ENCODE measurements around the gene CD55. TPM values are rescaled to one million over a fixed set of nuclear protein-coding genes. Genes with fewer than 3 reads are reported as not detected.
A peak's percentile ranks its signal among the peaks of the same experiment; 100 is the strongest.

CD55 gene
- total and polyA plus RNA-seq, 11 donors, result 28.6 to 149 (median 91.2) TPM

DNA sequence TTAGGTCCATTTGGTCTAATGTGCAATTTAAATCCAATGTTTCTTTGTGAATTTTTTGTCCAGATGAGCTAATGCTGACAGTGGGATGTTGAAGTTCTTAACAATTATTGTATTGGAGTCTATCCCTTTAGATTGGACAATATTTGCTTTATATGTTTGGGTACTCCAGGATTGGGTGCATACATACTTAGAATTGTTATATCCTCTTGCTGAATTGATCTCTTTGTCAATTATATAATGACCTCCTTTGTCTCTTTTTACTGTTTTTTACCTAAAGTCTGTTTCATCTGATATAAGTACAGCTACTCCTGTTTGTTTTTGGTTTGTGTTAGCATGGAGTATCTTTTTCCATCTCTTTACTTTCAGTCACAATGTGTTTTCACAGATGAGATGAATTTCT, 22.2 kb downstream of the CD55 start:
- intact Hi-C loops (cut with DNase I), result loop anchor here in 1 of 10 donors (2.0 kb wide), 1 partner anchor 19 kb away; no protein-coding TSS in a partner anchor
- Histone ChIP-seq H3K36me3 (peaks cover 0 to 70% (median 48%) of the 10 kb centered on the region in 9 donors), H3K27me3 (no peaks in the 10 kb centered on the region), H3K4me3 (no peak overlapping the region), H3K9me3 (peaks cover 0 to 3% (median 0%) of the 10 kb centered on the region in 12 donors), H3K4me1 (peaks cover 0 to 31% (median 10%) of the 10 kb centered on the region in 12 donors), H3K27ac (no peak overlapping the region)
- no peak for ATAC-seq
- DNase-seq, result no peak
- no peak for TF ChIP-seq POLR2A (IDR thresholded peaks at IDR 0.05)
- TF ChIP-seq, protein P1, sequence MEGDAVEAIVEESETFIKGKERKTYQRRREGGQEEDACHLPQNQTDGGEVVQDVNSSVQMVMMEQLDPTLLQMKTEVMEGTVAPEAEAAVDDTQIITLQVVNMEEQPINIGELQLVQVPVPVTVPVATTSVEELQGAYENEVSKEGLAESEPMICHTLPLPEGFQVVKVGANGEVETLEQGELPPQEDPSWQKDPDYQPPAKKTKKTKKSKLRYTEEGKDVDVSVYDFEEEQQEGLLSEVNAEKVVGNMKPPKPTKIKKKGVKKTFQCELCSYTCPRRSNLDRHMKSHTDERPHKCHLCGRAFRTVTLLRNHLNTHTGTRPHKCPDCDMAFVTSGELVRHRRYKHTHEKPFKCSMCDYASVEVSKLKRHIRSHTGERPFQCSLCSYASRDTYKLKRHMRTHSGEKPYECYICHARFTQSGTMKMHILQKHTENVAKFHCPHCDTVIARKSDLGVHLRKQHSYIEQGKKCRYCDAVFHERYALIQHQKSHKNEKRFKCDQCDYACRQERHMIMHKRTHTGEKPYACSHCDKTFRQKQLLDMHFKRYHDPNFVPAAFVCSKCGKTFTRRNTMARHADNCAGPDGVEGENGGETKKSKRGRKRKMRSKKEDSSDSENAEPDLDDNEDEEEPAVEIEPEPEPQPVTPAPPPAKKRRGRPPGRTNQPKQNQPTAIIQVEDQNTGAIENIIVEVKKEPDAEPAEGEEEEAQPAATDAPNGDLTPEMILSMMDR (IDR thresholded peaks at IDR 0.05), result no peak

DNA sequence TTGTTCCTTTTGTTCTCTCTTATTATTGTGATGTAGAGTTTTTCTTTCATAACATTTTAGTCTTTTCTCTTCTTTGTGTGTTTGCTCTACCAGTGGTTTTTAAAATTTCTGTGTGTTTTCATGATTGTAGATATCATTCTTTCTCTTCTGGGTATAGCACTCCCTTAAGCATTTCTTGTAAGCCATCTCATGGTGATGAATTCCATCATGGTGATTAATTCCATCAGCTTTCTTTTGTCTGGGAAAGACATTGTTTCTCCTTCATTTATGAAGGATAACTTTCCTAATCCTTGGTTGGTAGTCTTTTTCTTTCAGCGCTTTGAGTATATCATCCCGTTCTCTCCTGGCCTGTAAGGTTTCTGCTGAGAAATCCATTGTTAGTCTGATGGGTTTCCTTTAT, 22.7 kb downstream of the CD55 start:
- intact Hi-C loops (cut with DNase I), result loop anchor here in 1 of 10 donors (2.0 kb wide), 1 partner anchor 19 kb away; no protein-coding TSS in a partner anchor
- Histone ChIP-seq H3K27ac (no peak overlapping the region), H3K36me3 (peaks cover 0 to 70% (median 42%) of the 10 kb centered on the region in 9 donors), H3K27me3 (no peaks in the 10 kb centered on the region), H3K4me1 (peaks cover 0 to 31% (median 10%) of the 10 kb centered on the region in 12 donors), H3K9me3 (peaks cover 0 to 8% (median 2%) of the 10 kb centered on the region in 12 donors), H3K4me3 (no peak overlapping the region)
- DNase-seq (no peak), ATAC-seq (no peak)
- WGBS, 4 donors, result 97 to 98% (median 97%) methylated on average over 2 of the region's 2 CpGs
- no peak for TF ChIP-seq POLR2A (IDR thresholded peaks at IDR 0.05)
- TF ChIP-seq, protein P1 (IDR thresholded peaks at IDR 0.05), result no peak

DNA sequence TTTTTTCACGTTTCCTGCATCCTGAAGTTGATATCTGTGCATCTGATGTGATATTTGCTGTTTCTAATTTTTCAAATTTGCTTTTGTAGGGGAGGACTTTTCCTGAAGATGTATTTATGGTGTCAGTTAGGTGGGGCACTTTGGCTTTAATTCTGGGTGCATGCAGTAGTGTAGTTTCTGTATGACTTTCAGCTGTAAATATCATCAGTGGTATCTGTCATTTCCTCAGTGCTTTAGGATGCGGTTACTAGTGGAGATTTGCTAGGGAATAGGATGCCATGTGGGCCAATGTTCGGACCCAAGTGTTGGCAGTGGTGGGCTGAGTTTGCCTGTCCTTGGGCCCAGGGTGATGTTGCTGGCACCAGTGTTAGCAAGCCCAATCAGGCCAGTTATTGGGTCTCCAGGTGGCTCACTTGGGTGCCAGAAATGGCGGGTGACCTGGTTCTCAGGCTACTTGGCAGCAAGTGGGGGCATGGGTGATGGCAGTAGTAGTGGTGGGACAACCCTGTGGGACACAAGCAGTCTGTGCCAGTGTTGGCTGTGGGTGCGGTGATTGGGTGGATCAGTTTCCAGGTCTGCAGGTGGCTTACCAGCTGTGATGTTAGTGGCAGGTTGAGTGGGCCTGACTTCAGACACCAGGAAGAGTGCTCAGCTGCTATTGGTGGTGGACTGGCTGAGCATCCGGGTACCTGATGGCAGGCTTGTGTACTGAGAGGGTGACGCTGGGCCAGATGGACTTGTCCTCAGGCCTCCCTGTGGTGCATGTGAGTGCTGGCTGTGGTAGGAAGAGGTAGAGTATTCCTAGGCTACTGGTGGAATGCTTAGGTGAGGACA, 24.4 kb downstream of the CD55 start:
- peaks cover 0 to 21% (median 2%) of the 10 kb centered on the region in 12 donors for H3K9me3 ChIP-seq
- intact Hi-C loops (cut with DNase I), result loop anchor here in 1 of 10 donors (2.0 kb wide), 1 partner anchor 21 kb away; no protein-coding TSS in a partner anchor
- H3K4me3 ChIP-seq, result no peak overlapping the region
- no peaks in the 10 kb centered on the region for H3K27me3 ChIP-seq
- ATAC-seq, result peak in 2 of 4 donors; percentile 38 to 58
- H3K4me1 ChIP-seq, result peaks cover 0 to 31% (median 10%) of the 10 kb centered on the region in 12 donors
- WGBS, 4 donors, result 67 to 78% (median 76%) methylated on average over 5 to 7 of the region's 7 CpGs
- no peak for DNase-seq
- H3K27ac ChIP-seq, result peak overlapping the region in 2 of 12 donors; percentile 0 to 9
- TF ChIP-seq, protein P1 (IDR thresholded peaks at IDR 0.05), result no peak
- TF ChIP-seq POLR2A (IDR thresholded peaks at IDR 0.05), result no peak
- H3K36me3 ChIP-seq, result peaks cover 0 to 64% (median 26%) of the 10 kb centered on the region in 9 donors

DNA sequence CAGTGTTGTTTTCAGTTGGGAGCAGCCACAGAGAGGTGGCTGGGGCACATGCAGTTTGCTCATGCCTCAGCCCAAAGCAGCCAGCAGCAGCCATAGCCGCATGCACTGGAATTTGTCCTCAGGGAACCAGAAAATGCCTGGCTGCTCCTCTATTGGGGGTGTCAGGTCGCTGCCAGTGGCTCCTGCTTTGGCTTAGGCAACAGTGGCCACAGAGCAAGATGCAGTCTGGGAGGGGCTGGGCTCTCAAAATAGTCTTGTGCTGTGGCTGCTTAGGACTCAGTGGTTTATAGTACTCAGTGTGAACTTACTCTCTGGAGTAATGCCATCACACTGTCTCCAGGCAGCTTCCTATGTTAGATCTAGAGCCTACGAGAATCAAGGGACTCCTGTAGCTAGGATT, 25.0 kb downstream of the CD55 start:
- no peaks in the 10 kb centered on the region for H3K27me3 ChIP-seq
- WGBS, 4 donors, result 23 to 45% (median 33%) methylated on average over 3 of the region's 3 CpGs
- peaks cover 0 to 58% (median 20%) of the 10 kb centered on the region in 9 donors for H3K36me3 ChIP-seq
- intact Hi-C loops (cut with DNase I), result no loop called here
- peaks cover 0 to 21% (median 2%) of the 10 kb centered on the region in 12 donors for H3K9me3 ChIP-seq
- H3K4me3 ChIP-seq, result no peak overlapping the region
- peak; percentile 78 to 95 (median 86) for ATAC-seq
- peaks cover 0 to 31% (median 10%) of the 10 kb centered on the region in 12 donors for H3K4me1 ChIP-seq
- DNase-seq, result peak in 3 of 5 donors; percentile 33 to 54 (median 48)
- H3K27ac ChIP-seq, result peak overlapping the region in 4 of 12 donors; percentile 0 to 10 (median 8)
- TF ChIP-seq POLR2A (IDR thresholded peaks at IDR 0.05), result no peak
